A673 (cell line): ENCODE measurements around the gene MICAL1. TPM values are rescaled to one million over a fixed set of nuclear protein-coding genes. Genes with fewer than 3 reads are reported as not detected.
A peak's percentile ranks its signal among the peaks of the same experiment; 100 is the strongest.

Experiments used
- Bru-seq: library from RNA; stranded (reverse); fragments of 400-500 nt; gene quantifications from one replicate; lab custom pipeline; 2021; lab: Mats Ljungman, UMichigan
- BruChase-seq, 2 experiments: library from RNA; stranded (reverse); fragments of 400-500 nt; gene quantifications; one replicate each; lab custom pipeline; 2021; lab: Mats Ljungman, UMichigan
- BruUV-seq: library from RNA; stranded (reverse); fragments of 400-500 nt; replicated peaks from 2 replicates; lab custom pipeline; 2021; lab: Mats Ljungman, UMichigan
- CTCF ChIA-PET: fragments of 300-600 bp; sonication (Branson Sonifier 250); formaldehyde crosslinking; loops from one replicate; lab custom pipeline; 2022; ENCODE audit warnings: antibody characterized with exemption; lab: Charles Lee
- POLR2A ChIA-PET: fragments of 300-600 bp; sonication (Branson Sonifier 250); formaldehyde crosslinking; loops from one replicate; lab custom pipeline; 2022; ENCODE audit warnings: antibody characterized with exemption; ENCODE audit not compliant: low non-redundant PET; lab: Charles Lee
- DNase-seq: peaks from one replicate; pipeline ENCODE4 v3.0.0-alpha.2; 2015; ENCODE audit warnings: low spot score
- H3K27ac ChIP-seq: fragments of 200-600 bp; sonication (generic); 2 replicates; pipeline ENCODE4 v1.5.1; 2016; ENCODE audit warnings: mixed run types, low read depth, mild to moderate bottlenecking, mixed read lengths, antibody characterized with exemption, low read length; ENCODE audit not compliant: poor library complexity, severe bottlenecking
- H3K27me3 ChIP-seq: fragments of 200-600 bp; sonication (generic); replicated peaks from 2 replicates; pipeline ENCODE4 v1.6.1; 2017; ENCODE audit warnings: mixed run types, low read depth, mild to moderate bottlenecking, mixed read lengths, antibody characterized with exemption, low read length; ENCODE audit not compliant: insufficient read depth, poor library complexity
- H3K36me3 ChIP-seq: fragments of 200-600 bp; sonication (generic); 2 replicates; pipeline ENCODE4 v1.6.1; 2016; ENCODE audit warnings: mixed run types, mild to moderate bottlenecking, mixed read lengths, antibody characterized with exemption, low read length; ENCODE audit not compliant: insufficient read depth, poor library complexity, severe bottlenecking
- H3K4me1 ChIP-seq: fragments of 200-600 bp; sonication (generic); 2 replicates; pipeline ENCODE4 v1.6.1; 2017; ENCODE audit warnings: mixed run types, mild to moderate bottlenecking, mixed read lengths, antibody characterized with exemption, low read length; ENCODE audit not compliant: insufficient read depth, poor library complexity, severe bottlenecking
- H3K4me3 ChIP-seq: fragments of 200-600 bp; sonication (generic); 2 replicates; pipeline ENCODE4 v1.5.1; 2016; ENCODE audit warnings: low read depth, mixed run types, mild to moderate bottlenecking, mixed read lengths, low read length; ENCODE audit not compliant: poor library complexity, severe bottlenecking
- H3K9me3 ChIP-seq: fragments of 200-600 bp; sonication (generic); 2 replicates; pipeline ENCODE4 v1.6.1; 2016; ENCODE audit warnings: mixed run types, low read depth, mild to moderate bottlenecking, mixed read lengths, antibody characterized with exemption, low read length; ENCODE audit not compliant: poor library complexity, severe bottlenecking
- EZH2 ChIP-seq: fragments of 200-600 bp; sonication (generic); IDR thresholded peaks from 2 replicates; pipeline ENCODE4 v1.6.1; 2017; ENCODE audit warnings: borderline replicate concordance, low read depth, mild to moderate bottlenecking, mixed read lengths, antibody characterized with exemption, low read length; ENCODE audit not compliant: poor library complexity, severe bottlenecking
- intact Hi-C: fragments of 100-400 bp; cut with micrococcal nuclease; formaldehyde crosslinking; loops from one replicate; pipeline ENCODE4 v1.10.0; 2022; ENCODE audit not compliant: unreplicated experiment
- long read RNA-seq: library from polyadenylated mRNA; stranded (forward); transcript quantifications from one replicate; pipeline ENCODE4 v2.0.0, GENCODE V29; 2022
- total RNA-seq: library from RNA; stranded (reverse); gene quantifications from 2 replicates; pipeline ENCODE4 v1.2.3, GENCODE V29; 2021
- TF ChIP-seq, protein P1 (sequence below): fragments of 300-800, 200-600 bp; sonication (generic); conservative IDR thresholded peaks from 2 replicates; pipeline ENCODE4 v1.5.1; 2017; ENCODE audit warnings: low read depth, mild to moderate bottlenecking, antibody characterized with exemption, low read length, moderate library complexity, mixed read lengths

The MICAL1 gene, protein sequence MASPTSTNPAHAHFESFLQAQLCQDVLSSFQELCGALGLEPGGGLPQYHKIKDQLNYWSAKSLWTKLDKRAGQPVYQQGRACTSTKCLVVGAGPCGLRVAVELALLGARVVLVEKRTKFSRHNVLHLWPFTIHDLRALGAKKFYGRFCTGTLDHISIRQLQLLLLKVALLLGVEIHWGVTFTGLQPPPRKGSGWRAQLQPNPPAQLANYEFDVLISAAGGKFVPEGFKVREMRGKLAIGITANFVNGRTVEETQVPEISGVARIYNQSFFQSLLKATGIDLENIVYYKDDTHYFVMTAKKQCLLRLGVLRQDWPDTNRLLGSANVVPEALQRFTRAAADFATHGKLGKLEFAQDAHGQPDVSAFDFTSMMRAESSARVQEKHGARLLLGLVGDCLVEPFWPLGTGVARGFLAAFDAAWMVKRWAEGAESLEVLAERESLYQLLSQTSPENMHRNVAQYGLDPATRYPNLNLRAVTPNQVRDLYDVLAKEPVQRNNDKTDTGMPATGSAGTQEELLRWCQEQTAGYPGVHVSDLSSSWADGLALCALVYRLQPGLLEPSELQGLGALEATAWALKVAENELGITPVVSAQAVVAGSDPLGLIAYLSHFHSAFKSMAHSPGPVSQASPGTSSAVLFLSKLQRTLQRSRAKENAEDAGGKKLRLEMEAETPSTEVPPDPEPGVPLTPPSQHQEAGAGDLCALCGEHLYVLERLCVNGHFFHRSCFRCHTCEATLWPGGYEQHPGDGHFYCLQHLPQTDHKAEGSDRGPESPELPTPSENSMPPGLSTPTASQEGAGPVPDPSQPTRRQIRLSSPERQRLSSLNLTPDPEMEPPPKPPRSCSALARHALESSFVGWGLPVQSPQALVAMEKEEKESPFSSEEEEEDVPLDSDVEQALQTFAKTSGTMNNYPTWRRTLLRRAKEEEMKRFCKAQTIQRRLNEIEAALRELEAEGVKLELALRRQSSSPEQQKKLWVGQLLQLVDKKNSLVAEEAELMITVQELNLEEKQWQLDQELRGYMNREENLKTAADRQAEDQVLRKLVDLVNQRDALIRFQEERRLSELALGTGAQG
- total RNA-seq: 4.8 and 8.1 TPM in 2 replicates
- percentile 51 among the genes with signal in this experiment for Bru-seq, nascent RNA
- BruChase-seq, experiment 1, labeled RNA remaining after a 2-hour chase: percentile 56 among the genes with signal in this experiment
- percentile 53 among the genes with signal in this experiment for BruChase-seq, experiment 2, labeled RNA remaining after a 6-hour chase
- long read RNA-seq, partial matches to known transcripts: 3 of 10 reads
- long read RNA-seq, other reads (novel, unspliced or antisense): 6 of 10 reads

DNA sequence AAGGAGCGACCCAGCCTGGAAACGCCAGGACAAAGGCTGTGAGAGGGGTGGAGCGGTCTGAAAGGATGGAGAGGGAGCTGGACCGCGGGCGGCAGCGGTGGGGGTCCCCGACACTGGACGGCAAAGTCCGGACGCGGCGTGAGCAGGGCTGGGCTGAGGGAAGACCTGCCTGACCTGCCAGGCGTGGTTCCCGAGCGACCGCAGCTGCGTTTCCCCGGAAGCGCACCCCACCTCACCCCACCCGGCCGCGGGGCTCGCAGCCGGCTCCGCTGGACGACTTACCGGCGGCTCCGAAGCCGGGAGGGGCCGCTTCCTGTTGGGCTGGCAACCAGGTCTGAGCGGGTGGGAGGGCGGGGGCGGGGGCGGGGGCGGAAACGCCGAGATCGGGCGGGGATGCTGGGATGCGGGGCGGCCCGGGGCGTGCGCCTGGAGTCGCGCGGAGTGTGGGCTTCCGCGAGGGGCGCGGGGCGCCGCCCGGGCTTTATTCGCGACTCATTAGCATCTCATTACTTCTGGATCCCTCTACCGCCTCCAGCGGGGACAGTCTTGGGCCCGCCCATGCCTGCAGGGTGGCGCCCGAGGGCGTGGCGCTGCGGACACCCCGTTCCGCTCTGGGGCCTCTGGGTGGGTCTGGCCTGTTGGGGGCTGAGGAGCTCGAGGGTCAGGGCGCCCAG lies at the start of gene MICAL1:
MICAL1 (minus strand) TSS at position 336 of the 674 bp plus-strand sequence. CDS start 1,576 bp downstream, outside the sequence.
- no peaks in the 10 kb centered on the region for H3K27me3 ChIP-seq
- DNase-seq: peak; percentile 64
- intact Hi-C loops: no loop called here
- H3K36me3 ChIP-seq: no peaks in the 10 kb centered on the region
- ChIA-PET POLR2A (no interaction called here), CTCF (interaction anchor here (0.6 kb wide), 1 partner anchor 1021 kb away, joined by 6 read pairs; the partner anchor contains the start of gene SLC22A16)
- H3K4me1 ChIP-seq: peaks cover 26% of the 10 kb centered on the region
- no peak for TF ChIP-seq EZH2
- TF ChIP-seq, protein P1, sequence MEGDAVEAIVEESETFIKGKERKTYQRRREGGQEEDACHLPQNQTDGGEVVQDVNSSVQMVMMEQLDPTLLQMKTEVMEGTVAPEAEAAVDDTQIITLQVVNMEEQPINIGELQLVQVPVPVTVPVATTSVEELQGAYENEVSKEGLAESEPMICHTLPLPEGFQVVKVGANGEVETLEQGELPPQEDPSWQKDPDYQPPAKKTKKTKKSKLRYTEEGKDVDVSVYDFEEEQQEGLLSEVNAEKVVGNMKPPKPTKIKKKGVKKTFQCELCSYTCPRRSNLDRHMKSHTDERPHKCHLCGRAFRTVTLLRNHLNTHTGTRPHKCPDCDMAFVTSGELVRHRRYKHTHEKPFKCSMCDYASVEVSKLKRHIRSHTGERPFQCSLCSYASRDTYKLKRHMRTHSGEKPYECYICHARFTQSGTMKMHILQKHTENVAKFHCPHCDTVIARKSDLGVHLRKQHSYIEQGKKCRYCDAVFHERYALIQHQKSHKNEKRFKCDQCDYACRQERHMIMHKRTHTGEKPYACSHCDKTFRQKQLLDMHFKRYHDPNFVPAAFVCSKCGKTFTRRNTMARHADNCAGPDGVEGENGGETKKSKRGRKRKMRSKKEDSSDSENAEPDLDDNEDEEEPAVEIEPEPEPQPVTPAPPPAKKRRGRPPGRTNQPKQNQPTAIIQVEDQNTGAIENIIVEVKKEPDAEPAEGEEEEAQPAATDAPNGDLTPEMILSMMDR: peak; percentile 28; the same call in 1 of the 2 replicates
- H3K9me3 ChIP-seq: no peaks in the 10 kb centered on the region
- BruUV-seq: no TSS peak
- H3K4me3 ChIP-seq: peak within 1 kb of the TSS; percentile 74
- peak within 1 kb of the TSS; percentile 59 for H3K27ac ChIP-seq

DNA sequence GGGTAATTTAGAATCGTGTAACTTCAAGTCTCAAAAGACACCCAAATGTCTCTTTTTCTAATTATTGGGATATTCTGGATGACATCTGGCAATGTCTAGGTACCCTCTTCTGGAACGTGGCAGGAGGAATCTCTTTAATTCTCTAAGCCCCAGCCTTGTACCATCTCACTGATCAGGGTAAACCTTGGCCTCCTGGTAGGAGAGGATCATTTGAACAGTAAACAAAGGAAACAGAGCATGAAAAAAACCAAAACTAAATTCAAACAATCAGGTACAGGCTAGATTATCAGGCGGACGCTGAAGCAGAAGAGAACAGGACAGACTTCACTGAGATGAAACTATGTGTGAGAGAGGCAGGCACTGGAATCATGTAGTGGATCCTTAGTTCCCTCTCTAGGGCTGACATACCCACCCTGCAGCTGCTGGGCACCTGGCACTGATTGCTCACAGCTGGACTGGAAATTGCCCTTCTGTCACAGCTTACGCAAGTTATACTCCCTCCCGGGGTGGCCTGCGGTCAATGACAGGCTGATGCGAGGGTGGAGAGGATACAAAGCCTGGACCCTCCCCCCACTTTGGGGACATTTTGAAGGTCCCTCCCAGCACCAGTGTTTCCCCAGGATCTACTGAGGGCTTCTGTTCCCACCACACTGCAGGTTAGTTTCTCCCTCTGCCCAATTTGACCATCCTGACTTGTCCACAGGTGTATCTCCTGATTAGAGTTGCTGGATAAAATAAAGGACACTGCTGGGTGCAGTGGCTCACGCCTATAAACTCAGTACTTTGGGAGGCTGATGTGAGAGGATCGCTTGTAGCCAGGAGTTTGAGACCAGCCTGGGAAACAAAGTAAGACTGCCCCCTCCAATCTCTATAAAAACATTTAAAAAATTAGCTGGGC lies 48.0 kb upstream of the MICAL1 start:
- H3K36me3 ChIP-seq: no peaks in the 10 kb centered on the region
- H3K4me3 ChIP-seq: no peak overlapping the region
- no peak for DNase-seq
- no peak overlapping the region for H3K27ac ChIP-seq
- intact Hi-C loops: no loop called here
- no peaks in the 10 kb centered on the region for H3K27me3 ChIP-seq
- POLR2A ChIA-PET: no interaction called here
- TF ChIP-seq EZH2: no peak
- TF ChIP-seq, protein P1: no peak
- no TSS peak for BruUV-seq
- no peaks in the 10 kb centered on the region for H3K9me3 ChIP-seq
- H3K4me1 ChIP-seq: no peaks in the 10 kb centered on the region
- CTCF ChIA-PET: no interaction called here
